ENCODE measurements around the gene IL17B.

Gene IL17B

GRCh38 chr5:149380466-149381121 is 1.5 kb upstream of the IL17B start:
- no peak for DNase-seq (ENCODE audit: low read depth)
- no peak overlapping the region for H3K4me3 ChIP-seq (ENCODE audit: low read length)
- no peak for TF ChIP-seq CTCF (conservative IDR thresholded peaks at IDR 0.05; ENCODE audit: low read depth, low read length)

GRCh38 chr5:149379818-149380374 is 804 bp upstream of the IL17B start:
- TF ChIP-seq CTCF (conservative IDR thresholded peaks at IDR 0.05; ENCODE audit: low read depth, low read length) = no peak
- no peak overlapping the region for H3K4me3 ChIP-seq (ENCODE audit: low read length)
- no peak for DNase-seq (ENCODE audit: low read depth)

GRCh38 chr5:149378241-149378820 is 761 bp downstream of the IL17B start:
- no peak for DNase-seq (ENCODE audit: low read depth)
- no peak for TF ChIP-seq CTCF (conservative IDR thresholded peaks at IDR 0.05; ENCODE audit: low read depth, low read length)
- no peak overlapping the region for H3K4me3 ChIP-seq (ENCODE audit: low read length)

GRCh38 chr5:149376711-149377447 is 2.2 kb downstream of the IL17B start:
- DNase-seq (ENCODE audit: low read depth) = no peak
- H3K4me3 ChIP-seq (ENCODE audit: low read length) = no peak overlapping the region
- no peak for TF ChIP-seq CTCF (conservative IDR thresholded peaks at IDR 0.05; ENCODE audit: low read depth, low read length)

GRCh38 chr5:149376104-149376503 is 3.0 kb downstream of the IL17B start:
- no peak overlapping the region for H3K4me3 ChIP-seq (ENCODE audit: low read length)
- no peak for DNase-seq (ENCODE audit: low read depth)
- no peak for TF ChIP-seq CTCF (conservative IDR thresholded peaks at IDR 0.05; ENCODE audit: low read depth, low read length)

GRCh38 chr5:149375434-149375833 is 3.7 kb downstream of the IL17B start:
- TF ChIP-seq CTCF (conservative IDR thresholded peaks at IDR 0.05; ENCODE audit: low read depth, low read length) = no peak
- no peak for DNase-seq (ENCODE audit: low read depth)
- no peak overlapping the region for H3K4me3 ChIP-seq (ENCODE audit: low read length)

Data from retinal pigment epithelial cell (primary cell).